SK-N-SH treated with all-trans-retinoic acid at 6 μM for 48 hours (cell line): ENCODE results near the gene PIP5K1C.

Experiments
- ARNTL ChIP-seq: fragments of 450-650 bp; formaldehyde crosslinking; IDR thresholded peaks from 2 replicates; pipeline ENCODE4 v1.5.0; 2020; ENCODE audit warnings: low read depth, mild to moderate bottlenecking, moderate library complexity, borderline replicate concordance
- BACH2 ChIP-seq: fragments of 250-450 bp; sonication (Bioruptor Pico); IDR thresholded peaks from 2 replicates; pipeline ENCODE4 v1.9.0; 2021; ENCODE audit warnings: mild to moderate bottlenecking, borderline replicate concordance
- CSDC2 ChIP-seq: fragments of 250-450 bp; sonication (Bioruptor Pico); IDR thresholded peaks from 2 replicates; pipeline ENCODE4 v1.5.0; 2020; ENCODE audit warnings: mild to moderate bottlenecking, moderate library complexity
- SNAI2 ChIP-seq: fragments of 250-450 bp; sonication (Bioruptor Pico); IDR thresholded peaks from 2 replicates; pipeline ENCODE4 v1.5.0; 2020; ENCODE audit warnings: mild to moderate bottlenecking, moderate library complexity
- TOX ChIP-seq: fragments of 250-450 bp; sonication (Bioruptor Pico); IDR thresholded peaks from 2 replicates; pipeline ENCODE4 v1.8.0; 2021; ENCODE audit warnings: mild to moderate bottlenecking, moderate library complexity, borderline replicate concordance
- ZC3H10 ChIP-seq: fragments of 250-450 bp; sonication (Bioruptor Pico); IDR thresholded peaks from 2 replicates; pipeline ENCODE4 v1.5.1; 2021; ENCODE audit warnings: mild to moderate bottlenecking, moderate library complexity
- ZFP3 ChIP-seq: fragments of 250-450 bp; sonication (Bioruptor Pico); IDR thresholded peaks from 2 replicates; pipeline ENCODE4 v1.5.0; 2020; ENCODE audit warnings: mild to moderate bottlenecking, moderate library complexity
- ZNF8 ChIP-seq: fragments of 450-650 bp; formaldehyde crosslinking; IDR thresholded peaks from 2 replicates; pipeline ENCODE4 v1.5.0; 2020; ENCODE audit warnings: mild to moderate bottlenecking, moderate library complexity
- TF ChIP-seq, protein P1 (sequence below): fragments of 250-450 bp; sonication (Bioruptor Pico); IDR thresholded peaks from 2 replicates; pipeline ENCODE4 v1.8.0; 2021; ENCODE audit warnings: low read depth, mild to moderate bottlenecking, moderate library complexity, borderline replicate concordance
- TF ChIP-seq, protein P2 (sequence below): fragments of 250-450 bp; sonication (Bioruptor Pico); IDR thresholded peaks from 2 replicates; pipeline ENCODE4 v1.8.0; 2020; ENCODE audit warnings: mild to moderate bottlenecking, moderate library complexity, borderline replicate concordance
- TF ChIP-seq, protein P3 (sequence below): fragments of 250-450 bp; sonication (Bioruptor Pico); IDR thresholded peaks from 2 replicates; pipeline ENCODE4 v1.5.1; 2020; ENCODE audit warnings: low read depth, mild to moderate bottlenecking, moderate library complexity

DNA sequence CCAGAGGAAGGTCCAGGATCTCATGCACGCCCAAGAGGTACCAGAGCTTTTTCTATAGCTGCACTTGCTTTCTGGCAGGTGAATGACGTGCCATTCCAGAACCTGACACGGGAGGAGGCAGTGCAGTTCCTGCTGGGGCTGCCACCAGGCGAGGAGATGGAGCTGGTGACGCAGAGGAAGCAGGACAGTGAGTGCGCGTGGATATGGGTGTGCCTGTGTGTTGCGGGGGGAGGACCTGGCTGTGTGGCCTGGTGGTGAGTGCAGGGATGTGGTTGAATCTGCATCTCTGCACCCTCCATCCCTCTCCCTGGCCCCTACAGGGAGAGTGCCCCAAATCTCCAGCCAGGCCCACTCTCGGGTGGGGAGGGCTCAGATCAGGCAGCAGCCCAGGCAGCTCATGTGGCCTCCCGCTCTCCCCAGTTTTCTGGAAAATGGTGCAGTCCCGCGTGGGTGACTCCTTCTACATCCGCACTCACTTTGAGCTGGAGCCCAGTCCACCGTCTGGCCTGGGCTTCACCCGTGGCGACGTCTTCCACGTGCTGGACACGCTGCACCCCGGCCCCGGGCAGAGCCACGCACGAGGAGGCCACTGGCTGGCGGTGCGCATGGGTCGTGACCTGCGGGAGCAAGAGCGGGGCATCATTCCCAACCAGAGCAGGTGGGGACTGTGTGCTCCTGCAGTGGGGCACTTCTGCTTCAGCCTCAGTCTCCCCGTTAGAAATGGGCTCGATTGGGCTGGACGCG is 38.4 kb upstream of the PIP5K1C start:
- TF ChIP-seq, protein P1, sequence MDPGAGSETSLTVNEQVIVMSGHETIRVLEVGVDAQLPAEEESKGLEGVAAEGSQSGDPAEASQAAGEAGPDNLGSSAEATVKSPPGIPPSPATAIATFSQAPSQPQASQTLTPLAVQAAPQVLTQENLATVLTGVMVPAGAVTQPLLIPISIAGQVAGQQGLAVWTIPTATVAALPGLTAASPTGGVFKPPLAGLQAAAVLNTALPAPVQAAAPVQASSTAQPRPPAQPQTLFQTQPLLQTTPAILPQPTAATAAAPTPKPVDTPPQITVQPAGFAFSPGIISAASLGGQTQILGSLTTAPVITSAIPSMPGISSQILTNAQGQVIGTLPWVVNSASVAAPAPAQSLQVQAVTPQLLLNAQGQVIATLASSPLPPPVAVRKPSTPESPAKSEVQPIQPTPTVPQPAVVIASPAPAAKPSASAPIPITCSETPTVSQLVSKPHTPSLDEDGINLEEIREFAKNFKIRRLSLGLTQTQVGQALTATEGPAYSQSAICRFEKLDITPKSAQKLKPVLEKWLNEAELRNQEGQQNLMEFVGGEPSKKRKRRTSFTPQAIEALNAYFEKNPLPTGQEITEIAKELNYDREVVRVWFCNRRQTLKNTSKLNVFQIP (CRISPR knock-in tag): no peak
- TF ChIP-seq ZFP3 (no peak), BACH2 (no peak), SNAI2 (CRISPR knock-in tag) (no peak), ARNTL (CRISPR knock-in tag) (no peak), TOX (CRISPR knock-in tag) (no peak), ZC3H10 (CRISPR knock-in tag) (no peak), ZNF8 (no peak), CSDC2 (CRISPR knock-in tag) (no peak)
- TF ChIP-seq, protein P2, sequence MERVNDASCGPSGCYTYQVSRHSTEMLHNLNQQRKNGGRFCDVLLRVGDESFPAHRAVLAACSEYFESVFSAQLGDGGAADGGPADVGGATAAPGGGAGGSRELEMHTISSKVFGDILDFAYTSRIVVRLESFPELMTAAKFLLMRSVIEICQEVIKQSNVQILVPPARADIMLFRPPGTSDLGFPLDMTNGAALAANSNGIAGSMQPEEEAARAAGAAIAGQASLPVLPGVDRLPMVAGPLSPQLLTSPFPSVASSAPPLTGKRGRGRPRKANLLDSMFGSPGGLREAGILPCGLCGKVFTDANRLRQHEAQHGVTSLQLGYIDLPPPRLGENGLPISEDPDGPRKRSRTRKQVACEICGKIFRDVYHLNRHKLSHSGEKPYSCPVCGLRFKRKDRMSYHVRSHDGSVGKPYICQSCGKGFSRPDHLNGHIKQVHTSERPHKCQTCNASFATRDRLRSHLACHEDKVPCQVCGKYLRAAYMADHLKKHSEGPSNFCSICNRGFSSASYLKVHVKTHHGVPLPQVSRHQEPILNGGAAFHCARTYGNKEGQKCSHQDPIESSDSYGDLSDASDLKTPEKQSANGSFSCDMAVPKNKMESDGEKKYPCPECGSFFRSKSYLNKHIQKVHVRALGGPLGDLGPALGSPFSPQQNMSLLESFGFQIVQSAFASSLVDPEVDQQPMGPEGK (CRISPR knock-in tag): no peak
- TF ChIP-seq, protein P3, sequence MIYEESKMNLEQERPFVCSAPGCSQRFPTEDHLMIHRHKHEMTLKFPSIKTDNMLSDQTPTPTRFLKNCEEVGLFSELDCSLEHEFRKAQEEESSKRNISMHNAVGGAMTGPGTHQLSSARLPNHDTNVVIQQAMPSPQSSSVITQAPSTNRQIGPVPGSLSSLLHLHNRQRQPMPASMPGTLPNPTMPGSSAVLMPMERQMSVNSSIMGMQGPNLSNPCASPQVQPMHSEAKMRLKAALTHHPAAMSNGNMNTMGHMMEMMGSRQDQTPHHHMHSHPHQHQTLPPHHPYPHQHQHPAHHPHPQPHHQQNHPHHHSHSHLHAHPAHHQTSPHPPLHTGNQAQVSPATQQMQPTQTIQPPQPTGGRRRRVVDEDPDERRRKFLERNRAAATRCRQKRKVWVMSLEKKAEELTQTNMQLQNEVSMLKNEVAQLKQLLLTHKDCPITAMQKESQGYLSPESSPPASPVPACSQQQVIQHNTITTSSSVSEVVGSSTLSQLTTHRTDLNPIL (CRISPR knock-in tag): no peak
